IMR-90 (cell line): ENCODE data around the gene ARMS2. TPM values are rescaled to one million over a fixed set of nuclear protein-coding genes. Genes with fewer than 3 reads are reported as not detected.
A peak's percentile ranks its signal among the peaks of the same experiment; 100 is the strongest.

Experiments used
- ATAC-seq: fragments of 200-7000 bp; cut with Tn5 transposase; 2 replicates; pipeline ENCODE4 v1.9.1; 2020; ENCODE audit warnings: low read depth, mild to moderate bottlenecking, moderate library complexity
- BruUV-seq: library from RNA; stranded (reverse); fragments of 400-500 nt; replicated peaks from 2 replicates; lab custom pipeline; 2021; lab: Mats Ljungman, UMichigan
- CTCF ChIA-PET: fragments of 300-600 bp; formaldehyde crosslinking; extraction: SDS; loops from one replicate; lab custom pipeline; 2021; ENCODE audit warnings: antibody characterized with exemption; lab: Yijun Ruan, JAX
- POLR2A ChIA-PET: fragments of 300-600 bp; sonication (Branson Sonifier 250); formaldehyde crosslinking; loops from one replicate; lab custom pipeline; 2022; ENCODE audit warnings: antibody characterized with exemption; ENCODE audit not compliant: unreplicated experiment; lab: Charles Lee
- DNase-seq: peaks from one replicate; pipeline ENCODE4 v3.0.0; 2013
- H2AFZ ChIP-seq: replicated peaks from 2 replicates; pipeline ENCODE3; 2013; ENCODE audit warnings: low read length, mild to moderate bottlenecking; ENCODE audit not compliant: poor library complexity
- H2AK5ac ChIP-seq: 2 replicates; pipeline ENCODE4 v1.6.1; 2013; ENCODE audit warnings: low read depth, low read length, inconsistent platforms
- H2AK9ac ChIP-seq: replicated peaks from 2 replicates; pipeline ENCODE3; 2013; ENCODE audit warnings: mild to moderate bottlenecking, low read depth, low read length, moderate library complexity; ENCODE audit not compliant: poor library complexity
- H2BK120ac ChIP-seq: 2 replicates; pipeline ENCODE4 v1.6.1; 2013; ENCODE audit warnings: low read depth, low read length, inconsistent platforms
- H2BK15ac ChIP-seq: 3 replicates; pipeline ENCODE4 v1.6.1; 2013; ENCODE audit warnings: low read depth, low read length, inconsistent platforms
- H2BK20ac ChIP-seq: 2 replicates; pipeline ENCODE4 v1.6.1; 2013; ENCODE audit warnings: low read depth, mild to moderate bottlenecking, inconsistent platforms, low read length, moderate library complexity
- H2BK5ac ChIP-seq: 2 replicates; pipeline ENCODE4 v1.6.1; 2013; ENCODE audit warnings: mild to moderate bottlenecking, low read depth, low read length, inconsistent platforms; ENCODE audit not compliant: poor library complexity, severe bottlenecking
- H3K14ac ChIP-seq: replicated peaks from 2 replicates; pipeline ENCODE4 v1.6.1; 2013; ENCODE audit warnings: low read depth, low read length, inconsistent platforms
- H3K18ac ChIP-seq: 2 replicates; pipeline ENCODE4 v1.6.1; 2013; ENCODE audit warnings: low read depth, low read length, control low read depth
- H3K23ac ChIP-seq: 2 replicates; pipeline ENCODE4 v1.6.1; 2013; ENCODE audit warnings: low read depth, low read length, inconsistent platforms
- H3K27ac ChIP-seq: 2 replicates; pipeline ENCODE4 v1.5.1; 2013; ENCODE audit warnings: mild to moderate bottlenecking, control low read depth, low read length; ENCODE audit not compliant: insufficient read depth
- H3K27me3 ChIP-seq: 2 replicates; pipeline ENCODE4 v1.6.1; 2013; ENCODE audit warnings: low read length; ENCODE audit not compliant: control insufficient read depth, insufficient read depth
- H3K36me3 ChIP-seq: 2 replicates; pipeline ENCODE4 v1.6.1; 2013; ENCODE audit warnings: low read length, mixed read lengths; ENCODE audit not compliant: control insufficient read depth, insufficient read depth
- H3K4ac ChIP-seq: 2 replicates; pipeline ENCODE4 v1.6.1; 2013; ENCODE audit warnings: low read depth, low read length, inconsistent platforms
- H3K4me1 ChIP-seq: 2 replicates; pipeline ENCODE4 v1.6.1; 2013; ENCODE audit warnings: low read length, mixed read lengths; ENCODE audit not compliant: control insufficient read depth, insufficient read depth
- H3K4me2 ChIP-seq: 2 replicates; pipeline ENCODE4 v1.6.1; 2013; ENCODE audit warnings: low read depth, mild to moderate bottlenecking, control low read depth, low read length, moderate library complexity
- H3K4me3 ChIP-seq: 2 replicates; pipeline ENCODE4 v1.5.1; 2013; ENCODE audit warnings: low read depth, mild to moderate bottlenecking, control low read depth, low read length, moderate library complexity; ENCODE audit not compliant: insufficient read depth
- H3K56ac ChIP-seq: 2 replicates; pipeline ENCODE4 v1.6.1; 2013; ENCODE audit warnings: low read length, inconsistent platforms; ENCODE audit not compliant: insufficient read depth; ENCODE audit errors: extremely low read depth
- H3K79me1 ChIP-seq, 2 experiments: 2 replicates each; pipeline ENCODE4 v1.6.1; 2013; ENCODE audit warnings: low read length in 2 of 2, inconsistent platforms in 1 of 2, low read depth in 1 of 2
- H3K9ac ChIP-seq: 2 replicates; pipeline ENCODE4 v1.6.1; 2013; ENCODE audit warnings: low read depth, low read length, control low read depth
- H3K9me1 ChIP-seq: 2 replicates; pipeline ENCODE4 v1.6.1; 2013; ENCODE audit warnings: low read length, inconsistent platforms; ENCODE audit not compliant: insufficient read depth
- H3K9me3 ChIP-seq: 2 replicates; pipeline ENCODE4 v1.6.1; 2013; ENCODE audit warnings: low read length; ENCODE audit not compliant: control insufficient read depth, insufficient read depth
- H4K20me1 ChIP-seq: 2 replicates; pipeline ENCODE4 v1.6.1; 2013; ENCODE audit warnings: low read length, inconsistent platforms; ENCODE audit not compliant: insufficient read depth
- H4K5ac ChIP-seq: 2 replicates; pipeline ENCODE4 v1.6.1; 2013; ENCODE audit warnings: mild to moderate bottlenecking, low read depth, low read length, control low read depth
- H4K8ac ChIP-seq, 2 experiments: 2 replicates each; pipeline ENCODE4 v1.6.1; 2013; ENCODE audit warnings: low read depth in 2 of 2, low read length in 2 of 2, control low read depth in 1 of 2, inconsistent platforms in 1 of 2
- H4K91ac ChIP-seq: 2 replicates; pipeline ENCODE4 v1.6.1; 2013; ENCODE audit warnings: low read depth, low read length, inconsistent platforms; ENCODE audit not compliant: insufficient read depth
- BHLHE40 ChIP-seq: fragments of 150-350 bp; IDR thresholded peaks from 2 replicates; pipeline ENCODE4 v1.6.1; 2016; ENCODE audit warnings: mild to moderate bottlenecking, low read depth, low read length
- CEBPB ChIP-seq: IDR thresholded peaks from 2 replicates; pipeline ENCODE4 v1.6.1; 2012; ENCODE audit warnings: low read depth, low read length, improper control_type of control experiment
- CHD1 ChIP-seq: IDR thresholded peaks from 2 replicates; pipeline ENCODE4 v1.6.1; 2012; ENCODE audit warnings: low read depth, low read length, improper control_type of control experiment
- CTCF ChIP-seq: conservative IDR thresholded peaks from 2 replicates; pipeline ENCODE4 v1.5.1; 2012; ENCODE audit warnings: mild to moderate bottlenecking, low read depth, low read length, improper control_type of control experiment
- FOS ChIP-seq: fragments of 150-350 bp; IDR thresholded peaks from 2 replicates; pipeline ENCODE4 v1.6.1; 2016; ENCODE audit warnings: low read depth, low read length
- MAFK ChIP-seq: IDR thresholded peaks from 2 replicates; pipeline ENCODE4 v1.6.1; 2012; ENCODE audit warnings: low read depth, low read length, improper control_type of control experiment
- MAZ ChIP-seq: IDR thresholded peaks from 2 replicates; pipeline ENCODE4 v1.6.1; 2012; ENCODE audit warnings: low read depth, mild to moderate bottlenecking, low read length, improper control_type of control experiment, moderate library complexity, borderline replicate concordance
- MXI1 ChIP-seq: IDR thresholded peaks from 2 replicates; pipeline ENCODE4 v1.6.1; 2012; ENCODE audit warnings: low read depth, mild to moderate bottlenecking, low read length, moderate library complexity, borderline replicate concordance
- NFE2L2 ChIP-seq: fragments of 150-350 bp; IDR thresholded peaks from 2 replicates; pipeline ENCODE4 v1.6.1; 2016; ENCODE audit warnings: low read depth, mild to moderate bottlenecking, low read length
- POLR2A ChIP-seq: IDR thresholded peaks from 2 replicates; pipeline ENCODE4 v1.6.1; 2012; ENCODE audit warnings: mild to moderate bottlenecking, low read depth, low read length
- RAD21 ChIP-seq: IDR thresholded peaks from 2 replicates; pipeline ENCODE4 v1.6.1; 2012; ENCODE audit warnings: low read length, improper control_type of control experiment
- RCOR1 ChIP-seq: IDR thresholded peaks from 2 replicates; pipeline ENCODE4 v1.6.1; 2012; ENCODE audit warnings: mild to moderate bottlenecking, low read length, improper control_type of control experiment; ENCODE audit not compliant: insufficient replicate concordance
- RFX5 ChIP-seq: IDR thresholded peaks from 2 replicates; pipeline ENCODE4 v1.8.0; 2012; ENCODE audit warnings: low read depth, mild to moderate bottlenecking, low read length, moderate library complexity
- SMC3 ChIP-seq: fragments of 150-350 bp; IDR thresholded peaks from 2 replicates; pipeline ENCODE4 v1.6.1; 2016; ENCODE audit warnings: low read depth, mild to moderate bottlenecking, antibody characterized with exemption, low read length, moderate library complexity
- USF2 ChIP-seq: fragments of 150-350 bp; IDR thresholded peaks from 2 replicates; pipeline ENCODE4 v1.6.1; 2017; ENCODE audit warnings: mild to moderate bottlenecking, antibody characterized with exemption, low read length, low read depth
- WGBS, 2 experiments: methylation state at CpG; one replicate each; pipeline versions ENCODE4 v1.1.5 to v1.1.7; 2013; ENCODE audit warnings: missing lambda C conversion rate in 2 of 2; ENCODE audit not compliant: insufficient read length in 1 of 2; ENCODE audit errors: extremely low coverage in 2 of 2; 5-methylcytosine and 5-hydroxymethylcytosine counted together
- dilution Hi-C: fragments of 300-500 bp; cut with HindIII; formaldehyde crosslinking; loops from one replicate; pipeline ENCODE4 v1.14.3; 2018; ENCODE audit warnings: low sequenced_read_pairs; ENCODE audit not compliant: unreplicated experiment
- in situ Hi-C: fragments of 300-500 bp; cut with MboI; formaldehyde crosslinking; loops from 3 replicates; pipeline ENCODE4 v1.14.3; 2019; ENCODE audit warnings: low sequenced_read_pairs, inconsistent platforms, mixed read lengths
- intact Hi-C: fragments of 100-400 bp; cut with micrococcal nuclease; formaldehyde crosslinking; loops from 2 replicates; pipeline ENCODE4 v1.10.0; 2022
- polyA plus RNA-seq, 3 experiments: library from polyadenylated mRNA; depleted of rRNA; stranded (reverse); fragments of >200 nt; gene quantifications; 2 replicates each; pipeline ENCODE4 v1.2.3, GENCODE V29; 2012; ENCODE audit warnings: low replicate concordance in 1 of 3
- total RNA-seq: library from RNA; depleted of rRNA; stranded (reverse); fragments of >200 nt; gene quantifications from 2 replicates; pipeline ENCODE4 v1.2.3, GENCODE V29; 2012
- TF ChIP-seq, protein P1 (sequence below): fragments of 150-350 bp; IDR thresholded peaks from 2 replicates; pipeline ENCODE4 v1.6.1; 2016; ENCODE audit warnings: low read depth, mild to moderate bottlenecking, low read length, moderate library complexity, borderline replicate concordance

Gene ARMS2
- total and polyA plus RNA-seq, 2 of the 4 experiments (the other 2 are of a cell fraction) = not detected

DNA sequence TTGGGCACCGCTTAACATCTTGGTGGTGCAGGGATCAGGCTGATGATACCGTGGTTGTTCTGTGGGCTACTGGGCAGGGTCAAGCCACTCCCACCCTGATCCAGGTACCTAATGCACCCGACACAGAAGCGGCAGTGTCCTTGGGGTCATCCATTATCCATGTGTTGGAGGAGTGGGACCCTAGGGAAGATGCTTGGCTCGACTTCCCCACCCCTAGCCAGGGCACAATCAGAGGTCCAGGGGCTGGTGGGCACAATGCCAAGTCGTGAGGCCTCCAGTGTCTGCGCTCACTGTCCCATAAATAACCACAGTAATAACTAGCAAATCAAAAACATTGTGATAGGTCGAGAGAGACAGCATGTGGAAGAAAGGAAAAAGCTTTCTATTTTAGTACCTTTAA, 44.6 kb downstream of the ARMS2 start:
- Histone ChIP-seq H4K5ac (no peak overlapping the region), H3K23ac (no peak overlapping the region), H3K4ac (no peak overlapping the region), H3K56ac (no peak overlapping the region), H3K79me1 (no peaks in the 10 kb centered on the region), H3K4me2 (no peak overlapping the region), H3K9ac (no peak overlapping the region), H3K9me3 (no peaks in the 10 kb centered on the region), H3K14ac (no peak overlapping the region), H3K4me3 (no peak overlapping the region), H4K8ac (no peak overlapping the region), H4K20me1 (no peaks in the 10 kb centered on the region), H3K18ac (peak overlapping the region; percentile 60), H3K27ac (no peak overlapping the region), H2AK9ac (no peak overlapping the region), H3K36me3 (peaks cover 4% of the 10 kb centered on the region; the same call in 1 of the 2 replicates), H3K4me1 (peaks cover 13% of the 10 kb centered on the region), H2BK15ac (no peak overlapping the region), H2BK120ac (no peak overlapping the region), H2BK20ac (no peak overlapping the region), H3K9me1 (peaks cover 10% of the 10 kb centered on the region), H2AFZ (no peak overlapping the region), H2BK5ac (no peak overlapping the region), H2AK5ac (peak overlapping the region; percentile 19), H4K91ac (no peak overlapping the region), H3K27me3 (no peaks in the 10 kb centered on the region)
- POLR2A ChIA-PET = no interaction called here
- BruUV-seq = no TSS peak
- no CpG with 5 or more reads among the region's 8 CpGs for WGBS, 2 experiments
- no peak for DNase-seq
- intact Hi-C loops = no loop called here
- in situ Hi-C loops = no loop called here
- CTCF ChIA-PET = interaction anchor here (0.6 to 1.8 kb wide), 2 partner anchors 66 to 139 kb away, joined by 4 to 5 read pairs; no protein-coding TSS in a partner anchor
- dilution Hi-C loops = no loop called here
- TF ChIP-seq RCOR1 = no peak
- TF ChIP-seq SMC3 = no peak
- TF ChIP-seq NFE2L2 = no peak
- no peak for TF ChIP-seq MAFK
- TF ChIP-seq POLR2A = no peak
- no peak for TF ChIP-seq CEBPB
- no peak for TF ChIP-seq CHD1
- TF ChIP-seq, protein P1, sequence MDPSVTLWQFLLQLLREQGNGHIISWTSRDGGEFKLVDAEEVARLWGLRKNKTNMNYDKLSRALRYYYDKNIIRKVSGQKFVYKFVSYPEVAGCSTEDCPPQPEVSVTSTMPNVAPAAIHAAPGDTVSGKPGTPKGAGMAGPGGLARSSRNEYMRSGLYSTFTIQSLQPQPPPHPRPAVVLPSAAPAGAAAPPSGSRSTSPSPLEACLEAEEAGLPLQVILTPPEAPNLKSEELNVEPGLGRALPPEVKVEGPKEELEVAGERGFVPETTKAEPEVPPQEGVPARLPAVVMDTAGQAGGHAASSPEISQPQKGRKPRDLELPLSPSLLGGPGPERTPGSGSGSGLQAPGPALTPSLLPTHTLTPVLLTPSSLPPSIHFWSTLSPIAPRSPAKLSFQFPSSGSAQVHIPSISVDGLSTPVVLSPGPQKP = no peak
- TF ChIP-seq MAZ = no peak
- TF ChIP-seq FOS = no peak
- TF ChIP-seq MXI1 = no peak
- no peak for TF ChIP-seq USF2
- TF ChIP-seq CTCF = no peak
- no peak for TF ChIP-seq BHLHE40
- TF ChIP-seq RFX5 = no peak
- TF ChIP-seq RAD21 = no peak
- ATAC-seq = no peak
